Occipital lobe (tissue), 2 donors: ENCODE data around the gene GPX2. TPM values are rescaled to one million over a fixed set of nuclear protein-coding genes. Genes with fewer than 3 reads are reported as not detected.

ENCODE experiments used
- DNase-seq: peaks from one replicate; lab custom pipeline; 2025; lab: John Stamatoyannopoulos, UW
- total RNA-seq: library from RNA; depleted of rRNA; stranded (reverse); fragments of >200 nt; gene quantifications from one replicate; pipeline ENCODE4 v1.2.3, GENCODE V29; 2014

Gene GPX2
- total RNA-seq, 1 donor from 2014 or later, result not detected

DNA sequence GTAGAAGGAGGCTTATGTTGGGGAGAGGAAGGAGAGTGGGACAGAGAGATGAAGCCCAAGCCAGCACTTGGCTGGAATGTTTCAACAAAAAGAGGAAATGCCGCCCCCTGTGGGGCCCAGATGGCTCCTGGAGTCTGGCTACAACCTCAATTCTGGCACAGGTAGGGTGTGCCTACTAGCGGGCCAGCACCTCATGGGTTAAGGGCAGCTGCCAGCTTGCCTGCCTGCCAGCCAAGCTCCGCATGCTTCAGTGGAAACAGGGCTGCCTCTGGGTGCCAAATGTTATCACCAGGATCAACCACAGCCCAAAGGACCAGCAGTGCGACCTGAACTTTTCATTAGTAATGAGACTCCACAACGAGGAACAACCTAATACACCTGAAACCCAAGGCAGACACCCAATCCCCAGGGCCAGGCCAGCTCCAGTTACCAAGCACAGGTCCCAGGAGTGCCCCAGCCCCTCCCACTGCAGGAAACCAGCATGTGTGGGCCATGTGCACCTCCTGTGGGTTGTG, 18.3 kb upstream of the GPX2 start:
- DNase-seq, result no peak

DNA sequence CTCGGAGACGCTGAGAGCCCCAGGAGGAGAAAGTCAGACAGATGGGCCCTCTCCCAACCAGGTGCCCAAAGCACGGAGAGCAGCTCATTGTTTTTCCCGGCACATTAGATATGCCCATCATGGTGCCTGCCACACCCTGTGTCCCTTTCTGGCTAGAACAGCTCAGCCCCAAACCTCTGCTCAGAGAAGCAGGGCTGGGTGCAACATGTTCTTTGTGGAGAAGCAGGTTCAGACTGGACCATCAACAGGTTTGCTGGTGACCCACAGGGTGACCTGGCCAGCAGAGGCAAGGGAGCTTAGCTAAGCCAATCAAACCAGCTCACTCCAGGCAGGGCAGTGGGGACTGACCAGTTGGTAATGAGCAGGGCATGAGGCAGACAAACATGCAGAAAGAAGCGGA, 16.2 kb upstream of the GPX2 start:
- no peak for DNase-seq

GRCh38 chr14:64958201-64958600, 15.7 kb upstream of the GPX2 start:
- no peak for DNase-seq

- DNase-seq, result no peak
Observed at GRCh38 chr14:64956697-64957406, 14.3 kb upstream of the GPX2 start.

DNA sequence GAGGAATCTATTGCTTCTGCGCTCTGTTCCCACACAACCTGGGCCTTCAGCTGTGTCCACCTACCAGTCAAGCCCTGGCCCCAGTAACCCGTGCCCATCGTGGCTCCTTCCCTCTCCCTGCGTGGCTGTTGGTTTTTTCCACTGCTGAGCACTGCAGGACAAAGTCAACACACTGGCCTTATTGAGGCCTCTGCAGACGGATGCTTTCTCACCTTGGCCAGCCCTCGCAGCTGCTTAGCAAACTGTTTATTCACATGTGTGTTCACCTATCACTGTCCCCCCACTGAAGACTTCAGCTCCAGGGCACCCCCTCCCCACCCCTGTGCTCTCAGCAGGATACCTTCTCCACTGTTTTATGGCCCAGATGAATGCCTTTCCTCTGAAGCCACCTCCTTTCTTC, 12.8 kb upstream of the GPX2 start:
- no peak for DNase-seq

- no peak for DNase-seq
Observed at GRCh38 chr14:64954491-64955240, 12.1 kb upstream of the GPX2 start.

DNA sequence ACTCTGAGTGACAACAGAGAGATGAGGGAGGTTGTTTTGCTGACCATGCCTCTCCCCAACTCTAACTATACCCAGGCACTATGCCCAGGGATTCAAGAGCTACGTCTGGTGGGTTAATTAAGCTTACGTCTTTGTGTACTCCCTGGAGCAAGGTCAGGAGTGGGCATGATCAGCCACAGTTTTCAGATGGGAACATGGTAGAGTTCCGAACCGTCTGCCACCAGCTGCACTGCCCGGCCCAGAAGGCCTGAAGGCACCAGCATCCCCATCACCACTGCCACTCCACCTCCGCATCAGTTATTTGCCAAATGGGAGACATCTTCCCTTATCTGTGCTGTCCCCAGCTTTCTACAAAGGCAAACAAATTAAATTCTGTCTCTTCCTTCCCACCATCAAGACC, 11.1 kb upstream of the GPX2 start:
- no peak for DNase-seq

GRCh38 chr14:64953310-64953654, 10.7 kb upstream of the GPX2 start:
- DNase-seq, result no peak

GRCh38 chr14:64952598-64953309, 10.2 kb upstream of the GPX2 start:
- no peak for DNase-seq

DNA sequence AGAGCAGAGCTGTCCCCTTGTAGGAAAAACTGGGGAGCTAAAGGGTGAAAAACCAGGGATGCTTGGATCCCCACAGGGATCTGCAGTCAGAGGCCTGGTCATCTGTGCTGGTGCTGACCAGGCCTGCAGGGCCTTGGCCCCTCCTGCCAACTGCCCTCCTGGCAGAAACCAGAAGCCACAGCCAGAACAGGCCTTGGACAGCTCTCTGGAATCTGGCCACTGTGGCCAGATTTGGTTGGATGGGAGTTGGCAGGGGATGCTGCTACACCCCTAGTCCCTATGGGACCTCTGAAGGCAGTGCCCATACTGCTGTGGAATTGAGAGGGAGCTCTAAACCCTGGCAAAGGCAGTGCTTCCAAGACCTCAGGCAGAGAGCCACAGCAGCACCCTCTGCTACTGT, 9.2 kb upstream of the GPX2 start:
- no peak for DNase-seq

- DNase-seq, result no peak
Observed at GRCh38 chr14:64951291-64951690, 8.7 kb upstream of the GPX2 start.

DNA sequence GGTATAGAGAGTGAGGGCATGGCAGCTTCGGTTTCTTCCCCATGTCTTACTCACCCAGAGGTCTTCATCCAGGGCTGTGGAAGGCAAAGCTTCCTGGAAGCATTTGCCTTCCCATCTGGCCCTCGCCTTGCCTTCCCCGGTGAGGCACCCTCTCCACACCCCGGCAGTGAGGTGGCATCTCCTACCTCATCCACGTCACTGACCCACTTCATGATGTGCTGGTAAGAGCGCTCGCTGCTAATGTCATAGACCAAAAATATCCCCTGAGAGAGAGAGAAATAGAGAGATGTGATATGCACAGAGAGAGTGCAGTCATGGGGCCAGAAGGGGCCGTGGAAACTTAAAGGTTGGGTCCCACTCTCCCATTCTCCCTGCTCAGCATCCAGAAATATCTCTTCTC, 8.3 kb upstream of the GPX2 start:
- peak; percentile 46 for DNase-seq

GRCh38 chr14:64948612-64949210, 6.2 kb upstream of the GPX2 start:
- no peak for DNase-seq

GRCh38 chr14:64947710-64948611, 5.4 kb upstream of the GPX2 start:
- no peak for DNase-seq

- no peak for DNase-seq
Observed at GRCh38 chr14:64946310-64947045, 3.9 kb upstream of the GPX2 start.

- no peak for DNase-seq
Observed at GRCh38 chr14:64945431-64946178, 3.1 kb upstream of the GPX2 start.

DNA sequence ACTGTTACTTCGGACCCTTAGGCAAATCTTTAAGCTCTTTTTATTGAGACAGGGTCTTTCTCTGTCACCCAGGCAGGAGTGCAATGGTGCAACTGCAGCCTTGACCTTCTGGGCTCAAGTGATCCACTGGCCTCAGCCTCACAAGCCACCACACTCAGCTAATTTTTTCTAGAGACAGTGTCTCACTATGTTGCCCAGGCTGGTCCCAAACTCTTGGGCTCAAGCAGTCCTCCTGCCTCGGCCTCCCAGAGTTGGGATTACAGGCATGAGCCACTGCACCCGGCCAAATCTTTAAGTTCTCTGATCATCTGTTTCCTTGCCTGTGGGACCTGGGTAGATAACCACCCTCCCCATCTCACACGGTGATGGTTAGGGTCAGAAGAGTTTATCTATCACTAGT, 2.3 kb upstream of the GPX2 start:
- no peak for DNase-seq

DNA sequence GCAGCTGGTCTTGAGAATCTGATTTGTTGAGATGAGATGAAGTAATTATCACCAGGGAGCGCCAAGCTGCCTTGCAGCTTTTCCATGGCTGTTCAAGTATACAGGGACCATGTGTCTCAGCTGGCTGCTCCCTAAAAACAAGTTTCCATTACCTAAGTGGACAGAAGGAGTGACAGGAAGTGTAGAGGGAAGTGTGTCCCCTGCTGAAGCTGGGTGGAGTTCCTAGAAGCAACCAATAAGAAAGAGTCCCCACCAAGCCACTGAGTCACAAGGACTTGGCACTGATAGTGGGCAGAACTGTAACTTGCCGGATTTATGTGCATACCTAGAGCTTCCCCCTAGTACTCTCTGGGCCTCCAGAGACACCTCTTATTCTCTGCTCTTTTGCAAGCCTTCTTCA, 1.5 kb upstream of the GPX2 start:
- DNase-seq, result no peak

GRCh38 chr14:64943556-64943955, 1.0 kb upstream of the GPX2 start:
- DNase-seq, result no peak
